ENCODE results near the gene TRAPPC6A. TPM values are rescaled to one million over a fixed set of nuclear protein-coding genes. Genes with fewer than 3 reads are reported as not detected.

Gene TRAPPC6A
- total RNA-seq, 2 donors from 2014 or later, result 17.9 to 22.8 TPM

DNA sequence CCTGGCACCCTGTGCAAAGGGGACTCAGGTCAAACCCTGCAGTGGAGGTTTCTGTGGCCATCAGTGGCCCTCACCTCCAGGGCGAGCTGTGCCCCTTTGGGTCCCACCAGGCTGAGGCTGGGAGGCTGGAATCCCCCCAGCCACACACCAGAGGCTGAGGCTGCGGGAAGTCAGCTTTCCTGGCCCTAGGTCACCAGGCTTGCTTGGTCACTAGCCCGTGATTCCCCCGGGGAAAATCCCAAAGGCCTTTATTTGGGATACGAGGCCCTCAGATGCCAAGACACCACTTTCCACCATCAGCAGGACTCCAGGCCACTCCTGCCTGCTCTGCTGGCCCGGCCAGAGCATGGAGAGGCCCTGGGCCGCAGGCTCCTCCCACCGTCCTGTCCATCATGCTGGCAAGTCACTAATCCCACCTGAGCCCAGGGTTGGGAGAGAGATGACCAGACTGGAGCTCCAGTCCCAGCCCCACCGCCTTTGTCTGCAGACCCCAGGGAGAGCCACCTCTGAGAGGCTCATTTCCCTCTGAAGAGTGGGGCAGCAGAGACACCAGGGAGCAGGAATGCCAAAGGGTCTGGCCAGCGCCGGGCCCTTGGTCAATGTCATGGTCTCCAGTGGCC, 21.9 kb downstream of the TRAPPC6A start:
- Histone ChIP-seq H3K4me3 (no peak overlapping the region), H3K27ac (no peak overlapping the region), H3K36me3 (no peaks in the 10 kb centered on the region), H3K4me1 (peaks cover 0 to 32% of the 10 kb centered on the region in 2 donors), H3K9me3 (no peaks in the 10 kb centered on the region), H3K27me3 (peaks cover 0 to 11% of the 10 kb centered on the region in 2 donors)
- TF ChIP-seq CTCF (IDR thresholded peaks at IDR 0.05), result no peak
- DNase-seq (ENCODE audit: low spot score), result no peak

- no peaks in the 10 kb centered on the region for H3K36me3 ChIP-seq
- H3K27me3 ChIP-seq, result peaks cover 0 to 11% of the 10 kb centered on the region in 2 donors
- no peak for TF ChIP-seq CTCF (IDR thresholded peaks at IDR 0.05)
- H3K9me3 ChIP-seq, result no peaks in the 10 kb centered on the region
- H3K4me1 ChIP-seq, result peaks cover 0 to 32% of the 10 kb centered on the region in 2 donors
- peak overlapping the region in 1 of 2 donors; percentile 41 for H3K27ac ChIP-seq
- peak overlapping the region; percentile 2 to 41 for H3K4me3 ChIP-seq
- DNase-seq (ENCODE audit: low spot score), result peak; percentile 67
Observed at GRCh38 chr19:45154064-45154827, 23.8 kb downstream of the TRAPPC6A start.

DNA sequence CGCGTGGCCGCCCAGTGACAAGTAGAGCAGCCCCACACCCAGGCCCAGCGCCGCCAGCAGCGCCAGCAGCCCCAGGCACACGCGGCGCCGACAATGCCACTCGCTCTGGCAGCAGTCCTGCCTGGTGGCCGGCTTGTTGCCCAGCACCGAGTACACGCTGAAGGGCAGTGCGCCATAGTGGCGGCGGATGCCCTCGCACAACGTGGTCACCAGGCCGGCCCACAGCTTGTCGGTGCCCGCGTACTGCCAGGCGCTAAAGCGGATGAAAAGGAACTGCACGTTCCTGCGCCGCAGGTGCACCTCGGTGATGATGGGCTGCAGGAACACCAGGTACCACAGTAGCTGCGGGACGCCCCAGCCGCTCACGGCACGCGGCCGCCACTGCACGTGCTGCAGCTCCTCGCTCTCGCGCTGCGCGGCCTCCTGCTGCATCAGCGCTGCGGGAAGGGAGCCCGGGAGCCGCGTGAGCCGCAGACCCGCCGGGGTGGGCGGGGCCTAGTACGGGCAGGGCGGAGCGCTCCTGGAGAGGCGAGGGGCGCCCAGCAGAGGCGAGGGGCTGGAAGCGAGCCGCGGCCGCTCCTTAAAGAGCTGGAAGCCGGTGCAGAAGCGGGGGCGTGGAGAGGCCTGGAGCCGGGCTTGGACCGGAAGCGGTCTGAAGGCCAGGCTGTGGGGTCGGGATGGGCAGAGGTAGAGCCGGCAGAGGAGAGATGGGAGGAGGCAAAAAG, 24.5 kb downstream of the TRAPPC6A start:
- no peak for TF ChIP-seq CTCF (IDR thresholded peaks at IDR 0.05)
- H3K27ac ChIP-seq, result peak overlapping the region in 1 of 2 donors; percentile 41
- H3K27me3 ChIP-seq, result peaks cover 0 to 11% of the 10 kb centered on the region in 2 donors
- DNase-seq (ENCODE audit: low spot score), result no peak
- peak overlapping the region; percentile 2 to 41 for H3K4me3 ChIP-seq
- peaks cover 0 to 32% of the 10 kb centered on the region in 2 donors for H3K4me1 ChIP-seq
- no peaks in the 10 kb centered on the region for H3K36me3 ChIP-seq
- H3K9me3 ChIP-seq, result no peaks in the 10 kb centered on the region

DNA sequence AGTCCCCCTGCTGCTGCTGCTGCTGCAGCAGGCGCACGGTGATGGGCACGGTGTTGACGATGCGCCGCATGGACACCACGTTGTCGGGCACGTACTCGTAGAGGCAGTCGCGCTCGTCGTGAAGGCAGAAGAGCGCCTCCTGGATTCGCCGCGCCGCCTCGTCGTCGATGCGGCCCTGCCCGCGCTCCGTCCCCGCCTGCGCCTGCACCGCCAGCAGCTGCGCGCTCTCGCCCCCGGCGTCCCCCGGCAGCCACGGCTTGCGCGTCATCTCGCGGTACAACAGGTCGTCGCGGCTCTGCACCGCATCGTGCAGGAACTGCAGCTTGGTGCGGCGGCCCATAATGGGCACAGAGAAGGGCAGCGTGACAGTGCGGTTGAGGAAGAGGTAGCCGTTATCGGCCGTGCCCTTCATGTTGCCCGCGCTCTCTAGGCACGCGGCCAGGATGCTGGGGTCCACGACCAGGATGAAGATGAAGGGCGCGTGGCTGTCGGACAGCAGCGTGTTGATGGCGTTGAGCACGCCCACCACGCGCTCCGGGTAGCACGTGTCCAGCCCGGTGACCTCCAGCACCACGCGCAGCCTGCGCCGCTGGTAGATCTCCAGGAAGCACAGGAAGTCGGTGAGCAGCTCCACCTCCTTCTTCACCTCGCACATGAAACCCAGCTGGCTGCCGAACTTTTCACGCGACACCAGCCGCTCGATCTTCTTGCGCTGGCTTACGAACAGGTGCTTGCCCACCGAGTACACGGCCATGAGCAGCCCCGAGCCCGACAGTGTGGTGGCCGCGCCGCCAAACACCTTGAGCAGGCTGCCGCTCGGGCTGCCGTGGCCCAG, 25.3 kb downstream of the TRAPPC6A start:
- peak; percentile 61 for DNase-seq (ENCODE audit: low spot score)
- no peak for TF ChIP-seq CTCF (IDR thresholded peaks at IDR 0.05)
- no peaks in the 10 kb centered on the region for H3K9me3 ChIP-seq

DNA sequence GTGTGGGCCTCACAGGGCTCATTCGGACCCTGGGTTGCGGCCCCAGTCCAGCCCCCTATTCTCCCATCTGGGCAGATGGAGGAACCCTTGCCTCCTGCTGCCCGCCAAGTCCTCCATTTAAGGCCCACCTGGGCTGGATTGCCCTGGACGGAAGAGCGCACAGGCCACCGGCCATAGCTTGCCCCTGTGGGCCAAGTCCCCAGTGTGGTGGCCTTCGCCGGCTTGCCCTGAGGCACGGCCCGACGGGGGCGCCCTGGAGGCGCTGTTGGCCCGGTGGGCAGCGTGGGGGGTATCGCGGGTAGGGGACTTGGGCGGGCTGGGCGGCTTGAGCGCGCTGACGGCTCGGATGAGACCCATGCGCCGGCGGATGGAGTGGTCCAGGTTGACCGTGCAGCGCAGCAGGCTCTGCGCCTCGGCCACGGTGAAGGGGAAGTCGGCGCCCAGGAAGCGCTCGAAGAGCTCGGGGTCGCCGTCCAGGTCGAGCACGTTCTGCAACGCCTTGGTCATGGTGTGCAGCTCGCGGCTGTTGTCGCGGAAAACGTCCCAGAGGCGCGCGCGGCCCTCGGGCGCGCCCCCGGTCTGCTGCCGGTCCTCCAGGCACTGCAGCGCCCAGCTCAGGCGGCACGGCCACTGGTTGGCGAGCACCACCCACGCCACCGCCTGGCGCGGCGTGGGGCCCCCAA, 26.1 kb downstream of the TRAPPC6A start:
- H3K27ac ChIP-seq, result no peak overlapping the region
- no peaks in the 10 kb centered on the region for H3K9me3 ChIP-seq
- H3K36me3 ChIP-seq, result no peaks in the 10 kb centered on the region
- no peak for DNase-seq (ENCODE audit: low spot score)
- H3K4me3 ChIP-seq, result peak overlapping the region in 1 of 2 donors; percentile 41
- peaks cover 0 to 32% of the 10 kb centered on the region in 2 donors for H3K4me1 ChIP-seq
- H3K27me3 ChIP-seq, result peaks cover 0 to 11% of the 10 kb centered on the region in 2 donors
- TF ChIP-seq CTCF (IDR thresholded peaks at IDR 0.05), result no peak

More for the DNA sequence above, 25.3 kb downstream of the TRAPPC6A start:
- H3K4me3 ChIP-seq, result peak overlapping the region in 1 of 2 donors; percentile 41
- H3K4me1 ChIP-seq, result peaks cover 0 to 32% of the 10 kb centered on the region in 2 donors
- peaks cover 0 to 11% of the 10 kb centered on the region in 2 donors for H3K27me3 ChIP-seq
- H3K36me3 ChIP-seq, result no peaks in the 10 kb centered on the region
- H3K27ac ChIP-seq, result peak overlapping the region in 1 of 2 donors; percentile 39
